Measurements from ENCODE around the gene SPEF1. TPM values are rescaled to one million over a fixed set of nuclear protein-coding genes. Genes with fewer than 3 reads are reported as not detected.
A peak's percentile ranks its signal among the peaks of the same experiment; 100 is the strongest.

The SPEF1 gene
- total and polyA plus RNA-seq, 2 of the 4 experiments (the other 2 are of a cell fraction) = 0.15 TPM; not detected in 1

GRCh38 chr20:3784216-3784853 lies 3.1 kb upstream of the SPEF1 start:
- peaks cover 7 to 40% of the 10 kb centered on the region in 2 experiments; a peak in 3 of 4 replicates for H3K79me1 ChIP-seq (ENCODE audit: low read depth in 1 of 2, low read length in 2 of 2)
- no peak overlapping the region for H4K8ac ChIP-seq (ENCODE audit: low read depth in 2 of 2, low read length in 2 of 2)
- peak overlapping the region; percentile 24; the same call in 1 of the 2 replicates for H3K14ac ChIP-seq (replicated peaks; ENCODE audit: low read depth, low read length)
- in situ Hi-C loops (cut with MboI; ENCODE audit: low sequenced_read_pairs) = loop anchor here (10.0 kb wide), 1 partner anchor 300 kb away; no protein-coding TSS in a partner anchor
- no peak overlapping the region for H3K27ac ChIP-seq (ENCODE audit: insufficient read depth, low read length)
- no peak overlapping the region for H3K56ac ChIP-seq (ENCODE audit: extremely low read depth, insufficient read depth, low read length)
- POLR2A ChIA-PET (ENCODE audit: unreplicated experiment) = interaction anchor here (0.5 kb wide), 2 partner anchors 51 to 68 kb away, joined by 3 to 5 read pairs; no protein-coding TSS in a partner anchor
- intact Hi-C loops (cut with micrococcal nuclease) = no loop called here
- peaks cover 50% of the 10 kb centered on the region for H4K20me1 ChIP-seq (ENCODE audit: insufficient read depth, low read length)
- CTCF ChIA-PET = no interaction called here
- H2AFZ ChIP-seq (replicated peaks; ENCODE audit: low read length, poor library complexity) = no peak overlapping the region
- no peak overlapping the region for H2BK15ac ChIP-seq (ENCODE audit: low read depth, low read length)
- H3K36me3 ChIP-seq (ENCODE audit: control insufficient read depth, insufficient read depth, low read length) = peaks cover 11% of the 10 kb centered on the region
- TF ChIP-seq, protein P1, sequence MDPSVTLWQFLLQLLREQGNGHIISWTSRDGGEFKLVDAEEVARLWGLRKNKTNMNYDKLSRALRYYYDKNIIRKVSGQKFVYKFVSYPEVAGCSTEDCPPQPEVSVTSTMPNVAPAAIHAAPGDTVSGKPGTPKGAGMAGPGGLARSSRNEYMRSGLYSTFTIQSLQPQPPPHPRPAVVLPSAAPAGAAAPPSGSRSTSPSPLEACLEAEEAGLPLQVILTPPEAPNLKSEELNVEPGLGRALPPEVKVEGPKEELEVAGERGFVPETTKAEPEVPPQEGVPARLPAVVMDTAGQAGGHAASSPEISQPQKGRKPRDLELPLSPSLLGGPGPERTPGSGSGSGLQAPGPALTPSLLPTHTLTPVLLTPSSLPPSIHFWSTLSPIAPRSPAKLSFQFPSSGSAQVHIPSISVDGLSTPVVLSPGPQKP (IDR thresholded peaks at IDR 0.05; ENCODE audit: borderline replicate concordance, low read depth, low read length) = no peak
- TF ChIP-seq RAD21 (IDR thresholded peaks at IDR 0.05; ENCODE audit: low read length) (no peak), POLR2A (IDR thresholded peaks at IDR 0.05; ENCODE audit: low read depth, low read length) (no peak), RCOR1 (IDR thresholded peaks at IDR 0.05; ENCODE audit: insufficient replicate concordance, low read length) (no peak), FOS (IDR thresholded peaks at IDR 0.05; ENCODE audit: low read depth, low read length) (no peak), MAFK (IDR thresholded peaks at IDR 0.05; ENCODE audit: low read depth, low read length) (no peak)
- TF ChIP-seq, protein P2, sequence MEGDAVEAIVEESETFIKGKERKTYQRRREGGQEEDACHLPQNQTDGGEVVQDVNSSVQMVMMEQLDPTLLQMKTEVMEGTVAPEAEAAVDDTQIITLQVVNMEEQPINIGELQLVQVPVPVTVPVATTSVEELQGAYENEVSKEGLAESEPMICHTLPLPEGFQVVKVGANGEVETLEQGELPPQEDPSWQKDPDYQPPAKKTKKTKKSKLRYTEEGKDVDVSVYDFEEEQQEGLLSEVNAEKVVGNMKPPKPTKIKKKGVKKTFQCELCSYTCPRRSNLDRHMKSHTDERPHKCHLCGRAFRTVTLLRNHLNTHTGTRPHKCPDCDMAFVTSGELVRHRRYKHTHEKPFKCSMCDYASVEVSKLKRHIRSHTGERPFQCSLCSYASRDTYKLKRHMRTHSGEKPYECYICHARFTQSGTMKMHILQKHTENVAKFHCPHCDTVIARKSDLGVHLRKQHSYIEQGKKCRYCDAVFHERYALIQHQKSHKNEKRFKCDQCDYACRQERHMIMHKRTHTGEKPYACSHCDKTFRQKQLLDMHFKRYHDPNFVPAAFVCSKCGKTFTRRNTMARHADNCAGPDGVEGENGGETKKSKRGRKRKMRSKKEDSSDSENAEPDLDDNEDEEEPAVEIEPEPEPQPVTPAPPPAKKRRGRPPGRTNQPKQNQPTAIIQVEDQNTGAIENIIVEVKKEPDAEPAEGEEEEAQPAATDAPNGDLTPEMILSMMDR (conservative IDR thresholded peaks at IDR 0.05; ENCODE audit: low read depth, low read length) = no peak
- peaks cover 12% of the 10 kb centered on the region for H3K9me1 ChIP-seq (ENCODE audit: insufficient read depth, low read length)
- ATAC-seq (ENCODE audit: low read depth) (no peak), DNase-seq (no peak)
- H3K4me3 ChIP-seq (ENCODE audit: insufficient read depth, low read depth, low read length) = no peak overlapping the region
- WGBS, 2 experiments (ENCODE audit: extremely low coverage in 2 of 2, insufficient read length in 1 of 2) = 89% methylated on average over 9 of the region's 17 CpGs; no CpG with 5 or more reads in 1 of the 2 experiments
- no peak overlapping the region for H3K18ac ChIP-seq (ENCODE audit: low read depth, low read length)
- H2AK9ac ChIP-seq (replicated peaks; ENCODE audit: low read depth, low read length, poor library complexity) = no peak overlapping the region
- no peak overlapping the region for H2BK5ac ChIP-seq (ENCODE audit: low read depth, low read length, poor library complexity, severe bottlenecking)
- peak overlapping the region; percentile 28; the same call in 1 of the 2 replicates for H3K23ac ChIP-seq (ENCODE audit: low read depth, low read length)
- no peak overlapping the region for H2AK5ac ChIP-seq (ENCODE audit: low read depth, low read length)
- H3K27me3 ChIP-seq (ENCODE audit: control insufficient read depth, insufficient read depth, low read length) = no peaks in the 10 kb centered on the region
- peaks cover 16% of the 10 kb centered on the region for H3K4me1 ChIP-seq (ENCODE audit: control insufficient read depth, insufficient read depth, low read length)
- H2BK20ac ChIP-seq (ENCODE audit: low read depth, low read length) = no peak overlapping the region
- no peak overlapping the region for H4K91ac ChIP-seq (ENCODE audit: insufficient read depth, low read depth, low read length)
- peak overlapping the region; percentile 24; the same call in 1 of the 2 replicates for H3K9ac ChIP-seq (ENCODE audit: low read depth, low read length)
- no peak overlapping the region for H2BK120ac ChIP-seq (ENCODE audit: low read depth, low read length)
- dilution Hi-C loops (cut with HindIII; ENCODE audit: low sequenced_read_pairs, unreplicated experiment) = no loop called here
- peak overlapping the region; percentile 3; the same call in 1 of the 2 replicates for H3K4ac ChIP-seq (ENCODE audit: low read depth, low read length)
- H3K4me2 ChIP-seq (ENCODE audit: low read depth, low read length) = peak overlapping the region; percentile 99; the same call in 1 of the 2 replicates
- BruUV-seq (replicated peaks) = TSS peak; percentile 93
- H3K9me3 ChIP-seq (ENCODE audit: control insufficient read depth, insufficient read depth, low read length) = no peaks in the 10 kb centered on the region
- H4K5ac ChIP-seq (ENCODE audit: low read depth, low read length) = no peak overlapping the region

All from IMR-90 (cell line).